Measurements from ENCODE around the gene QRICH2. TPM values are rescaled to one million over a fixed set of nuclear protein-coding genes. Genes with fewer than 3 reads are reported as not detected.

The QRICH2 gene
- total RNA-seq, 1 donor, result 3.6 TPM

GRCh38 chr17:76275382-76276068 lies 32.6 kb downstream of the QRICH2 start:
- H3K4me1 ChIP-seq (ENCODE audit: insufficient read depth, low read length), result peaks cover 5% of the 10 kb centered on the region
- no peaks in the 10 kb centered on the region for H3K27me3 ChIP-seq (ENCODE audit: insufficient read depth, low read length)
- no peak for TF ChIP-seq CTCF (IDR thresholded peaks at IDR 0.05; ENCODE audit: extremely low read depth, low read depth, low read length)
- H4K20me1 ChIP-seq (ENCODE audit: insufficient read depth, low read length), result no peaks in the 10 kb centered on the region
- H3K4me2 ChIP-seq (ENCODE audit: insufficient read depth, low read length), result no peak overlapping the region
- no peak overlapping the region for H3K27ac ChIP-seq (ENCODE audit: low read depth, low read length)
- no peaks in the 10 kb centered on the region for H3K79me2 ChIP-seq (ENCODE audit: insufficient read depth, low read length)
- H3K9me3 ChIP-seq (ENCODE audit: low read depth, low read length), result no peaks in the 10 kb centered on the region
- H3K4me3 ChIP-seq (ENCODE audit: insufficient read depth, low read length), result no peak overlapping the region
- H3K36me3 ChIP-seq (ENCODE audit: insufficient read depth, low read length), result no peaks in the 10 kb centered on the region
- peak; percentile 62 for DNase-seq (ENCODE audit: insufficient read length, low spot score, missing footprints)
- no peak overlapping the region for H2AFZ ChIP-seq (ENCODE audit: low read length)

- no peak overlapping the region for H3K27ac ChIP-seq (ENCODE audit: low read depth, low read length)
- peak; percentile 70 for DNase-seq (ENCODE audit: insufficient read length, low spot score, missing footprints)
- peaks cover 6% of the 10 kb centered on the region for H3K79me2 ChIP-seq (ENCODE audit: insufficient read depth, low read length)
- H3K4me3 ChIP-seq (ENCODE audit: insufficient read depth, low read length), result no peak overlapping the region
- H3K4me1 ChIP-seq (ENCODE audit: insufficient read depth, low read length), result peaks cover 5% of the 10 kb centered on the region
- H3K27me3 ChIP-seq (ENCODE audit: insufficient read depth, low read length), result no peaks in the 10 kb centered on the region
- H4K20me1 ChIP-seq (ENCODE audit: insufficient read depth, low read length), result no peaks in the 10 kb centered on the region
- peaks cover 7% of the 10 kb centered on the region for H3K36me3 ChIP-seq (ENCODE audit: insufficient read depth, low read length)
- TF ChIP-seq CTCF (IDR thresholded peaks at IDR 0.05; ENCODE audit: extremely low read depth, low read depth, low read length), result no peak
- H2AFZ ChIP-seq (ENCODE audit: low read length), result no peak overlapping the region
- no peaks in the 10 kb centered on the region for H3K9me3 ChIP-seq (ENCODE audit: low read depth, low read length)
- H3K4me2 ChIP-seq (ENCODE audit: insufficient read depth, low read length), result no peak overlapping the region
Observed at GRCh38 chr17:76274112-76274956, 33.7 kb downstream of the QRICH2 start.

GRCh38 chr17:76273445-76274111 lies 34.5 kb downstream of the QRICH2 start:
- H2AFZ ChIP-seq (ENCODE audit: low read length), result no peak overlapping the region
- peaks cover 10% of the 10 kb centered on the region for H3K4me1 ChIP-seq (ENCODE audit: insufficient read depth, low read length)
- H3K4me3 ChIP-seq (ENCODE audit: insufficient read depth, low read length), result no peak overlapping the region
- DNase-seq (ENCODE audit: insufficient read length, low spot score, missing footprints), result peak; percentile 54
- peaks cover 2% of the 10 kb centered on the region for H4K20me1 ChIP-seq (ENCODE audit: insufficient read depth, low read length)
- no peaks in the 10 kb centered on the region for H3K9me3 ChIP-seq (ENCODE audit: low read depth, low read length)
- no peak for TF ChIP-seq CTCF (IDR thresholded peaks at IDR 0.05; ENCODE audit: extremely low read depth, low read depth, low read length)
- H3K79me2 ChIP-seq (ENCODE audit: insufficient read depth, low read length), result peaks cover 11% of the 10 kb centered on the region
- no peak overlapping the region for H3K27ac ChIP-seq (ENCODE audit: low read depth, low read length)
- H3K4me2 ChIP-seq (ENCODE audit: insufficient read depth, low read length), result no peak overlapping the region
- peaks cover 10% of the 10 kb centered on the region for H3K36me3 ChIP-seq (ENCODE audit: insufficient read depth, low read length)
- H3K27me3 ChIP-seq (ENCODE audit: insufficient read depth, low read length), result no peaks in the 10 kb centered on the region
